ENCODE measurements around the gene TXNDC17.

DNA sequence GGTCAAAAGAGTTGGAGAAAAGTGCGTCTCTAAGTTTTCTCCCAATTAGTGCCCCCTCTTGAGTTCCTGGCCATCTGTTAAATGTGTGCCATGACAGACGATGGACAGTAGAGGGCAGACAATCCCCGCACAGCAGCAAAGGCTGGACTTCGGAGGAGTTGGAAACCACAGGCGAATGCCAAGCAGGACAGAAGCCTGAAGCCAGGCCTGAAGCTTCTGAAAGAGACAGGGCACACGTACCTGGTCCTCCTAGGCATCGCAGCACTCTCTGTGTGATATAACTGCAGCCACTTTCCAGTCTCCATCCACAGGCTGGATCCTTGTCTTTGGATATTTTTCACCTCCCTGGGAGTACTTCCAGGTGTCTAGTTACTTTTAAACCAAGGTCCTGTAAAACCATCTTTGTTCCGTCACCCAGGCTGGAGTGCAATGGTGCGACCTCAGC is 25.2 kb downstream of the TXNDC17 start:
- TF ChIP-seq, protein P1, sequence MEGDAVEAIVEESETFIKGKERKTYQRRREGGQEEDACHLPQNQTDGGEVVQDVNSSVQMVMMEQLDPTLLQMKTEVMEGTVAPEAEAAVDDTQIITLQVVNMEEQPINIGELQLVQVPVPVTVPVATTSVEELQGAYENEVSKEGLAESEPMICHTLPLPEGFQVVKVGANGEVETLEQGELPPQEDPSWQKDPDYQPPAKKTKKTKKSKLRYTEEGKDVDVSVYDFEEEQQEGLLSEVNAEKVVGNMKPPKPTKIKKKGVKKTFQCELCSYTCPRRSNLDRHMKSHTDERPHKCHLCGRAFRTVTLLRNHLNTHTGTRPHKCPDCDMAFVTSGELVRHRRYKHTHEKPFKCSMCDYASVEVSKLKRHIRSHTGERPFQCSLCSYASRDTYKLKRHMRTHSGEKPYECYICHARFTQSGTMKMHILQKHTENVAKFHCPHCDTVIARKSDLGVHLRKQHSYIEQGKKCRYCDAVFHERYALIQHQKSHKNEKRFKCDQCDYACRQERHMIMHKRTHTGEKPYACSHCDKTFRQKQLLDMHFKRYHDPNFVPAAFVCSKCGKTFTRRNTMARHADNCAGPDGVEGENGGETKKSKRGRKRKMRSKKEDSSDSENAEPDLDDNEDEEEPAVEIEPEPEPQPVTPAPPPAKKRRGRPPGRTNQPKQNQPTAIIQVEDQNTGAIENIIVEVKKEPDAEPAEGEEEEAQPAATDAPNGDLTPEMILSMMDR (IDR thresholded peaks at IDR 0.05; ENCODE audit: control extremely low read depth in 1 of 3, insufficient read depth in 1 of 3, low read depth in 1 of 3, low read length in 3 of 3) = peak; percentile 85 to 97 (median 97)
- TF ChIP-seq RNF2 (IDR thresholded peaks at IDR 0.05; ENCODE audit: borderline replicate concordance, low read depth, low read length, missing control alignments, poor library complexity, severe bottlenecking) (no peak), TEAD4 (IDR thresholded peaks at IDR 0.05; ENCODE audit: low read depth, low read length) (no peak)
